ENCODE data around the gene ACOT4. TPM values are rescaled to one million over a fixed set of nuclear protein-coding genes. Genes with fewer than 3 reads are reported as not detected.
"Not testable (repeated sequence)": the region's sequence is repeated elsewhere in the genome, so short reads cannot be mapped to it uniquely, and the experiment has no call there.

The ACOT4 gene
- total RNA-seq, 1 experiment from 2014 or later, result 1.1 TPM

GRCh38 chr14:73627151-73627558, 35.5 kb downstream of the ACOT4 start:
- Mint-ChIP-seq H3K27me3 (ENCODE audit: unreplicated experiment) (no peaks in the 10 kb centered on the region), H3K4me3 (ENCODE audit: low read depth, unreplicated experiment) (no peak overlapping the region), H3K36me3 (ENCODE audit: insufficient read depth, unreplicated experiment) (no peaks in the 10 kb centered on the region), H3K9me3 (ENCODE audit: low read depth, unreplicated experiment) (no peaks in the 10 kb centered on the region), H3K27ac (ENCODE audit: unreplicated experiment) (no peak overlapping the region), H3K4me1 (ENCODE audit: low read depth, unreplicated experiment) (no peaks in the 10 kb centered on the region)
- no TSS peak for BruUV-seq (replicated peaks)
- no peak for TF ChIP-seq CTCF (IDR thresholded peaks at IDR 0.05; ENCODE audit: unreplicated experiment)
- intact Hi-C loops (cut with micrococcal nuclease; ENCODE audit: unreplicated experiment), result no loop called here
- CTCF ChIA-PET, result interaction anchor here (0.7 kb wide), 1 partner anchor 19 kb away, joined by 4 read pairs; no protein-coding TSS in a partner anchor
- no peak for DNase-seq

- Mint-ChIP-seq H3K4me1 (ENCODE audit: low read depth, unreplicated experiment) (no peaks in the 10 kb centered on the region), H3K4me3 (ENCODE audit: low read depth, unreplicated experiment) (no peak overlapping the region), H3K9me3 (ENCODE audit: low read depth, unreplicated experiment) (no peaks in the 10 kb centered on the region), H3K27me3 (ENCODE audit: unreplicated experiment) (no peaks in the 10 kb centered on the region), H3K36me3 (ENCODE audit: insufficient read depth, unreplicated experiment) (peaks cover 8% of the 10 kb centered on the region), H3K27ac (ENCODE audit: unreplicated experiment) (no peak overlapping the region)
- intact Hi-C loops (cut with micrococcal nuclease; ENCODE audit: unreplicated experiment), result loop anchor here (5.0 kb wide), 1 partner anchor 138 kb away; the partner anchor contains the start of gene RIOX1
- no peak for TF ChIP-seq CTCF (IDR thresholded peaks at IDR 0.05; ENCODE audit: unreplicated experiment)
- CTCF ChIA-PET, result no interaction called here
- DNase-seq, result no peak
- BruUV-seq (replicated peaks), result no TSS peak
Observed at GRCh38 chr14:73630009-73630780, 38.5 kb downstream of the ACOT4 start.

GRCh38 chr14:73633116-73634010, 41.7 kb downstream of the ACOT4 start:
- Mint-ChIP-seq H3K27ac (ENCODE audit: unreplicated experiment) (no peak overlapping the region), H3K4me1 (ENCODE audit: low read depth, unreplicated experiment) (no peaks in the 10 kb centered on the region), H3K27me3 (ENCODE audit: unreplicated experiment) (no peaks in the 10 kb centered on the region), H3K4me3 (ENCODE audit: low read depth, unreplicated experiment) (peak overlapping the region; percentile 79), H3K36me3 (ENCODE audit: insufficient read depth, unreplicated experiment) (peaks cover 8% of the 10 kb centered on the region), H3K9me3 (ENCODE audit: low read depth, unreplicated experiment) (no peaks in the 10 kb centered on the region)
- peak; percentile 68 for DNase-seq
- no TSS peak for BruUV-seq (replicated peaks)
- TF ChIP-seq CTCF (IDR thresholded peaks at IDR 0.05; ENCODE audit: unreplicated experiment), result peak; percentile 73
- CTCF ChIA-PET, result interaction anchor here (0.7 to 2.0 kb wide), 4 partner anchors 20 to 175 kb away, joined by 4 to 26 read pairs (median 6); no protein-coding TSS in a partner anchor
- intact Hi-C loops (cut with micrococcal nuclease; ENCODE audit: unreplicated experiment), result loop anchor here (1.0 to 5.0 kb wide), 4 partner anchors 125 to 339 kb away; partner anchors contain the start of gene RIOX1

- no TSS peak for BruUV-seq (replicated peaks)
- CTCF ChIA-PET, result interaction anchor here (0.6 to 2.0 kb wide), 4 partner anchors 11 to 223 kb away, joined by 3 to 26 read pairs (median 3); partner anchors contain the start of gene DNAL1
- Mint-ChIP-seq H3K27me3 (ENCODE audit: unreplicated experiment) (no peaks in the 10 kb centered on the region), H3K36me3 (ENCODE audit: insufficient read depth, unreplicated experiment) (peaks cover 8% of the 10 kb centered on the region), H3K27ac (ENCODE audit: unreplicated experiment) (no peak overlapping the region), H3K4me3 (ENCODE audit: low read depth, unreplicated experiment) (peak overlapping the region; percentile 79), H3K9me3 (ENCODE audit: low read depth, unreplicated experiment) (no peaks in the 10 kb centered on the region), H3K4me1 (ENCODE audit: low read depth, unreplicated experiment) (no peaks in the 10 kb centered on the region)
- intact Hi-C loops (cut with micrococcal nuclease; ENCODE audit: unreplicated experiment), result loop anchor here (5.0 kb wide), 1 partner anchor 142 kb away; the partner anchor contains the start of gene RIOX1
- TF ChIP-seq CTCF (IDR thresholded peaks at IDR 0.05; ENCODE audit: unreplicated experiment), result no peak
- DNase-seq, result peak; percentile 52
Observed at GRCh38 chr14:73634011-73634833, 42.5 kb downstream of the ACOT4 start.

- H3K9me3 Mint-ChIP-seq (ENCODE audit: low read depth, unreplicated experiment); intact Hi-C loops (cut with micrococcal nuclease; ENCODE audit: unreplicated experiment); H3K27me3 Mint-ChIP-seq (ENCODE audit: unreplicated experiment); H3K27ac Mint-ChIP-seq (ENCODE audit: unreplicated experiment); H3K4me1 Mint-ChIP-seq (ENCODE audit: low read depth, unreplicated experiment); H3K36me3 Mint-ChIP-seq (ENCODE audit: insufficient read depth, unreplicated experiment); DNase-seq; BruUV-seq (replicated peaks); H3K4me3 Mint-ChIP-seq (ENCODE audit: low read depth, unreplicated experiment): not testable (repeated sequence)
- CTCF ChIA-PET, result interaction anchor here (0.6 to 0.7 kb wide), 2 partner anchors 59 to 65 kb away, joined by 4 read pairs; no protein-coding TSS in a partner anchor
Observed at GRCh38 chr14:73636355-73636754, 44.7 kb downstream of the ACOT4 start.

Data from Calu3 (cell line).